Common myeloid progenitor, CD34-positive (primary cell): Measurements from ENCODE around the gene B3GNT3.
A peak's percentile ranks its signal among the peaks of the same experiment; 100 is the strongest.

Source experiments
- CTCF ChIA-PET: fragments of 350-600 bp; sonication (Branson Sonifier 250); formaldehyde crosslinking; loops from one replicate; lab custom pipeline; 2021; ENCODE audit warnings: antibody characterized with exemption; lab: Charles Lee
- POLR2A ChIA-PET: fragments of 350-600 bp; sonication (Branson Sonifier 250); formaldehyde crosslinking; loops from one replicate; lab custom pipeline; 2021; ENCODE audit warnings: antibody characterized with exemption; lab: Charles Lee
- DNase-seq, 3 donors: peaks; one replicate each; pipeline versions ENCODE4 v3.0.0 to v3.0.0-alpha.2; 2013
- H3K27ac ChIP-seq, 2 experiments: 1 replicate in 1 of 2; 2 replicates in 1 of 2; pipeline ENCODE4 v1.7.0; 2013; ENCODE audit warnings: inconsistent platforms in 2 of 2, low read length in 2 of 2, mild to moderate bottlenecking in 2 of 2, low read depth in 1 of 2, moderate library complexity in 1 of 2; ENCODE audit not compliant: severe bottlenecking in 2 of 2, insufficient read depth in 1 of 2, poor library complexity in 1 of 2
- H3K27me3 ChIP-seq, 5 experiments: replicated peaks in 2 of 5; 1 replicate in 3 of 5; 2 replicates in 2 of 5; pipeline versions ENCODE4 v1.6.1 to v1.7.0; 2013; ENCODE audit warnings: low read length in 4 of 5, mild to moderate bottlenecking in 2 of 5, moderate library complexity in 2 of 5, inconsistent platforms in 1 of 5; ENCODE audit not compliant: insufficient read depth in 5 of 5, control insufficient read depth in 4 of 5
- H3K36me3 ChIP-seq, 4 experiments: 1 replicate in 2 of 4; 2 replicates in 2 of 4; pipeline versions ENCODE4 v1.6.1 to v1.7.0; 2013; ENCODE audit warnings: low read length in 3 of 4, control low read depth in 1 of 4, mild to moderate bottlenecking in 1 of 4; ENCODE audit not compliant: control insufficient read depth in 4 of 4, insufficient read depth in 4 of 4
- H3K4me1 ChIP-seq, 4 experiments: 1 replicate in 3 of 4; 2 replicates in 1 of 4; pipeline versions ENCODE4 v1.6.1 to v1.7.1; 2013; ENCODE audit warnings: low read length in 3 of 4, mild to moderate bottlenecking in 3 of 4, control low read depth in 1 of 4, inconsistent platforms in 1 of 4, moderate library complexity in 1 of 4; ENCODE audit not compliant: control insufficient read depth in 4 of 4, insufficient read depth in 4 of 4; ENCODE audit errors: control extremely low read depth in 1 of 4
- H3K4me3 ChIP-seq, 7 experiments: 1 replicate in 4 of 7; 2 replicates in 3 of 7; pipeline versions ENCODE4 v1.5.1 to v1.7.0; 2013; ENCODE audit warnings: mild to moderate bottlenecking in 7 of 7, low read length in 6 of 7, moderate library complexity in 6 of 7, inconsistent platforms in 2 of 7, low read depth in 2 of 7, control low read depth in 1 of 7; ENCODE audit not compliant: insufficient read depth in 4 of 7, control insufficient read depth in 1 of 7; ENCODE audit errors: extremely low read depth in 1 of 7
- H3K9me3 ChIP-seq, 5 experiments: 1 replicate in 4 of 5; 2 replicates in 1 of 5; pipeline versions ENCODE4 v1.6.1 to v1.7.1; 2013; ENCODE audit warnings: low read length in 4 of 5, mild to moderate bottlenecking in 2 of 5, inconsistent platforms in 1 of 5, low read depth in 1 of 5, moderate library complexity in 1 of 5; ENCODE audit not compliant: control insufficient read depth in 4 of 5, insufficient read depth in 2 of 5; ENCODE audit errors: control extremely low read depth in 1 of 5
- WGBS: methylation state at CpG from one replicate; pipeline ENCODE4 v1.1.5; 2013; ENCODE audit not compliant: insufficient coverage; 5-methylcytosine and 5-hydroxymethylcytosine counted together

B3GNT3 gene

DNA sequence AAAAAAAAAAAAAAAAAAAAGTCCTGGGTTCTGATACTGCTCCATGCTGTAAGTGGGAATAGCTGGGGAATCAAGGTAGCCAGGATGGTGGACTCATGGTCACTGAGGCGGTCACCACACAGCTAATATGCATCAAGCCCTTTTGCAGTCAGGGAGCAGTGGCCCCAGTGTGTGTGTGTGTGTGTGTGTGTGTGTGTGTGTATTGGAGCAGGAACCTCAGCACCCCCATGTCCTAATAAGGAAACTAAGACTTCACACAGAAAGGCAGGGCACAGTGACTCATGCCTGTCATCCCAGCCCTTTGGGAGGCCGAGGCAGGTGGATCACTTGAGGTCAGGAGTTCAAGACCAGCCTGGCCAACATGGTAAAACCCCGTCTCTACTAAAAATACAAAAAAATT is 12.0 kb downstream of the B3GNT3 start:
- Histone ChIP-seq H3K36me3 (no peaks in the 10 kb centered on the region), H3K27ac (no peak overlapping the region), H3K4me3 (no peak overlapping the region), H3K27me3 (no peaks in the 10 kb centered on the region), H3K4me1 (peaks cover 0 to 23% (median 20%) of the 10 kb centered on the region in 4 experiments), H3K9me3 (no peaks in the 10 kb centered on the region)
- POLR2A ChIA-PET: no interaction called here
- WGBS: no CpG with 5 or more reads among the region's 3 CpGs
- DNase-seq: peak in 2 of 3 donors; percentile 52 to 66
- CTCF ChIA-PET: no interaction called here

DNA sequence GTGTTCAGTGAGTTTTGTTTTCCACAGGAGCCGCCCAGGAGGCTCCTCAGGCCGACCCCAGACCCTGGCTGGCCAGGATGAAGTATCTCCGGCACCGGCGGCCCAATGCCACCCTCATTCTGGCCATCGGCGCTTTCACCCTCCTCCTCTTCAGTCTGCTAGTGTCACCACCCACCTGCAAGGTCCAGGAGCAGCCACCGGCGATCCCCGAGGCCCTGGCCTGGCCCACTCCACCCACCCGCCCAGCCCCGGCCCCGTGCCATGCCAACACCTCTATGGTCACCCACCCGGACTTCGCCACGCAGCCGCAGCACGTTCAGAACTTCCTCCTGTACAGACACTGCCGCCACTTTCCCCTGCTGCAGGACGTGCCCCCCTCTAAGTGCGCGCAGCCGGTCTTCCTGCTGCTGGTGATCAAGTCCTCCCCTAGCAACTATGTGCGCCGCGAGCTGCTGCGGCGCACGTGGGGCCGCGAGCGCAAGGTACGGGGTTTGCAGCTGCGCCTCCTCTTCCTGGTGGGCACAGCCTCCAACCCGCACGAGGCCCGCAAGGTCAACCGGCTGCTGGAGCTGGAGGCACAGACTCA is 12.9 kb downstream of the B3GNT3 start:
- peak overlapping the region in 2 of 7 experiments; percentile 26 to 28 for H3K4me3 ChIP-seq
- peaks cover 0 to 21% (median 20%) of the 10 kb centered on the region in 4 experiments for H3K4me1 ChIP-seq
- no peak overlapping the region for H3K27ac ChIP-seq
- peak; percentile 43 to 84 (median 73) for DNase-seq
- no peaks in the 10 kb centered on the region for H3K27me3 ChIP-seq
- no peaks in the 10 kb centered on the region for H3K36me3 ChIP-seq
- ChIA-PET POLR2A (no interaction called here), CTCF (interaction anchor here (1.3 to 1.4 kb wide), 2 partner anchors 16 to 104 kb away, joined by 4 to 5 read pairs; no protein-coding TSS in a partner anchor)
- H3K9me3 ChIP-seq: no peaks in the 10 kb centered on the region
- 46% methylated on average over 36 of the region's 38 CpGs for WGBS

DNA sequence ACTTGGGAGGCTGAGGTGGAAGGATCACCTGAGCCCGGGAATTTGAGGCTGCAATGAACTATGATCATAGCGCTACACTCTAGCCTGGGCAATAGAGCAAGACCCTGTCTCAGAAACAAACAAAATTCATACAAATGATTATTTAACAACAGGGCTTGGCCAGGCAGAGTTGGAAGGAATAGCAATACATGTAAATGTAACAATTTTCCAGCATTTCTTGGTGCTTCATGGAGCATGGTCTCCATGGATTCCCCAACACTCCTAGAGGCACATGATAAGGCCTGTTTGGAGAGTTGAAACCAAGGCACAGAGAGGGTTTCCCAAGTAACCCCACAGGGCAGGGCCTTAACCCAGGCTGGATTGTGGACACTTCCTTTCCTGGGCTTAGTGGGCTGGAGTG is 16.2 kb downstream of the B3GNT3 start:
- no peaks in the 10 kb centered on the region for H3K36me3 ChIP-seq
- CTCF ChIA-PET: no interaction called here

DNA sequence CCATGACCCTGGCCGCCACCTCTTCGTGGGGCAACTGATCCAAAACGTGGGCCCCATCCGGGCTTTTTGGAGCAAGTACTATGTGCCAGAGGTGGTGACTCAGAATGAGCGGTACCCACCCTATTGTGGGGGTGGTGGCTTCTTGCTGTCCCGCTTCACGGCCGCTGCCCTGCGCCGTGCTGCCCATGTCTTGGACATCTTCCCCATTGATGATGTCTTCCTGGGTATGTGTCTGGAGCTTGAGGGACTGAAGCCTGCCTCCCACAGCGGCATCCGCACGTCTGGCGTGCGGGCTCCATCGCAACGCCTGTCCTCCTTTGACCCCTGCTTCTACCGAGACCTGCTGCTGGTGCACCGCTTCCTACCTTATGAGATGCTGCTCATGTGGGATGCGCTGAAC is 16.7 kb downstream of the B3GNT3 start:
- Histone ChIP-seq H3K9me3 (no peaks in the 10 kb centered on the region), H3K36me3 (no peaks in the 10 kb centered on the region), H3K4me3 (no peak overlapping the region), H3K27ac (no peak overlapping the region), H3K4me1 (peaks cover 0 to 11% (median 10%) of the 10 kb centered on the region in 4 experiments), H3K27me3 (no peaks in the 10 kb centered on the region)
- ChIA-PET POLR2A (no interaction called here), CTCF (no interaction called here)
- 92% methylated on average over 19 of the region's 20 CpGs for WGBS
- no peak for DNase-seq

More for the DNA sequence above, 16.2 kb downstream of the B3GNT3 start:
- no peaks in the 10 kb centered on the region for H3K9me3 ChIP-seq
- H3K4me1 ChIP-seq: peaks cover 0 to 11% (median 10%) of the 10 kb centered on the region in 4 experiments
- DNase-seq: no peak
- POLR2A ChIA-PET: no interaction called here
- H3K27ac ChIP-seq: no peak overlapping the region
- no peak overlapping the region for H3K4me3 ChIP-seq
- 100% methylated on average over 1 of the region's 2 CpGs for WGBS
- H3K27me3 ChIP-seq: no peaks in the 10 kb centered on the region

DNA sequence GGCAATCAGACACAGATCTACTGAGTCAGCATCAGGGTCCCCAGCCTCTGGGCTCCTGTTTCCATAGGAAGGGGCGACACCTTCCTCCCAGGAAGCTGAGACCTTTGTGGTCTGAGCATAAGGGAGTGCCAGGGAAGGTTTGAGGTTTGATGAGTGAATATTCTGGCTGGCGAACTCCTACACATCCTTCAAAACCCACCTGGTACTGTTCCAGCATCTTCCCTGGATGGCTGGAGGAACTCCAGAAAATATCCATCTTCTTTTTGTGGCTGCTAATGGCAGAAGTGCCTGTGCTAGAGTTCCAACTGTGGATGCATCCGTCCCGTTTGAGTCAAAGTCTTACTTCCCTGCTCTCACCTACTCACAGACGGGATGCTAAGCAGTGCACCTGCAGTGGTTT is 17.2 kb downstream of the B3GNT3 start:
- H3K36me3 ChIP-seq: no peaks in the 10 kb centered on the region
- H3K4me1 ChIP-seq: peaks cover 0 to 11% (median 10%) of the 10 kb centered on the region in 4 experiments
- DNase-seq: no peak
- H3K27me3 ChIP-seq: no peaks in the 10 kb centered on the region
- no peak overlapping the region for H3K27ac ChIP-seq
- CTCF ChIA-PET: interaction anchor here (1.0 kb wide), 1 partner anchor 23 kb away, joined by 3 read pairs; no protein-coding TSS in a partner anchor
- no peak overlapping the region for H3K4me3 ChIP-seq
- POLR2A ChIA-PET: no interaction called here
- 94% methylated on average over 4 of the region's 5 CpGs for WGBS
- no peaks in the 10 kb centered on the region for H3K9me3 ChIP-seq

DNA sequence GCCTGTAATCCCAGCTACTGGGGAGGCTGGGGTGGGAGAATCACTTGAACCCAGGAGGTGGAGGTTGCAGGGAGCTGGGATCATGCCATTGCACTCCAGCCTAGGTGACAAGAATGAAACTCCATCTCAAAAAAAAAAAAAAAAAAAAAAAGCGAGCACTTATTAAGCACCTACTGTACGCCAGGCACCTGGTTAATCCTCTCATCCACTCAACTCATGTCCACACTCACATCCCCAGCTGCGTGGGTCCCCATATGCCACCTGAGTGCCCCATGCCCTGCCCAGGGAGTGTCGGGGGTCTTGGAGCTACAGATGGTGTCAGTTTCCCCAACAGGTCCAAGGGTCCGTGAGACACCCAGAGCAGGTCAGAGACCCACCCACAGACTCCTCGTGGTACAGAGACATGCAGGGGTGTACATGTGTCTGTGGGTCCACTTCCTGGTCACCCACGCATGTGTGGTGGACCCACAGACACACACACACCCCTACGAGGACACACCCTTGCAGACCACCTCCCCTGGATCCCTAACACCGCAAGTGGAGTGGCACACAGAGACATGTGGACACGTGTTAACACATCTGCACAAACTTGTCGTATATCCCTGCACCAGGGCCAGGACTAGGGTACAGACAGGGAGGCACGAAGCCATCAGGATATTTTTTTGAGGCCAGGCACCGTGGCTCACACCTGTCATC is 22.9 kb downstream of the B3GNT3 start:
- CTCF ChIA-PET: interaction anchor here (1.0 kb wide), 1 partner anchor 37 kb away, joined by 3 read pairs; no protein-coding TSS in a partner anchor
- Histone ChIP-seq H3K9me3 (no peaks in the 10 kb centered on the region), H3K27ac (no peak overlapping the region), H3K27me3 (no peaks in the 10 kb centered on the region), H3K36me3 (peaks cover 0 to 2% (median 0%) of the 10 kb centered on the region in 4 experiments), H3K4me3 (no peak overlapping the region), H3K4me1 (no peaks in the 10 kb centered on the region)
- no peak for DNase-seq
- WGBS: 94% methylated on average over 11 of the region's 13 CpGs
- POLR2A ChIA-PET: no interaction called here

DNA sequence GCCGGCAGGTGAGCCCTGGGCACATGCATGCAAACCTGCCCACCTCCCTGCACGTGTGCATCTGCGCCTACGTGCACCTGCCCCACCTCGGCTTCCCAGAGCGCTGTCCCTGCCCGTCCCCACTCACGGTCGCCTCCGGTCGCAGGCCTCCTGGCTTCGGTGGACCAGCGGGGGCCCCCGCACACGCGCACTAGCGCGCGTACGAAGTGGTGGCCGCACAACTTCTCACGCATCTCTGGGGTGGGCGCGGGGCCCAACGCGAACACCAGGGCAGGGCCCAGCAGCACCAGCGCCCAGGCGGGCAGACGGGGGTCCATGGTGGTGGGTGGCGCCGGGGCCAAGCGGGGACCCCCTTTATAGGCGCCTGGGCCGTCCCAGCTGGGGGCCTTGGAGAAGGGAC is 26.3 kb downstream of the B3GNT3 start, which contains the start of gene INSL3:
INSL3 (minus strand) TSS at position 330 of the 400 bp plus-strand sequence; CDS start at position 317, 13 bp downstream.
- CTCF ChIA-PET: interaction anchor here (1.3 kb wide), 1 partner anchor 8 kb away, joined by 3 read pairs; no protein-coding TSS in a partner anchor
- WGBS: 90% methylated on average over 27 of the region's 34 CpGs
- no peak within 1 kb of the TSS for H3K27ac ChIP-seq
- DNase-seq: no peak
- no peaks in the 10 kb centered on the region for H3K9me3 ChIP-seq
- H3K4me3 ChIP-seq: no peak within 1 kb of the TSS
- POLR2A ChIA-PET: no interaction called here
- peaks cover 4 to 11% (median 10%) of the 10 kb centered on the region in 4 experiments for H3K36me3 ChIP-seq
- no peaks in the 10 kb centered on the region for H3K27me3 ChIP-seq
- H3K4me1 ChIP-seq: no peaks in the 10 kb centered on the region
